Renal cortical epithelial cell (primary cell): Measurements from ENCODE around the gene SORCS1. TPM values are rescaled to one million over a fixed set of nuclear protein-coding genes. Genes with fewer than 3 reads are reported as not detected.

Source experiments
- DNase-seq: peaks from one replicate; pipeline ENCODE4 v3.0.0-alpha.2; 2011; ENCODE audit warnings: low read depth
- total RNA-seq: library from RNA; depleted of rRNA; stranded (reverse); fragments of >200 nt; gene quantifications from 2 replicates; pipeline ENCODE4 v1.2.3, GENCODE V29; 2014

Gene SORCS1
- total RNA-seq, 1 donor from 2014 or later, result not detected

DNA sequence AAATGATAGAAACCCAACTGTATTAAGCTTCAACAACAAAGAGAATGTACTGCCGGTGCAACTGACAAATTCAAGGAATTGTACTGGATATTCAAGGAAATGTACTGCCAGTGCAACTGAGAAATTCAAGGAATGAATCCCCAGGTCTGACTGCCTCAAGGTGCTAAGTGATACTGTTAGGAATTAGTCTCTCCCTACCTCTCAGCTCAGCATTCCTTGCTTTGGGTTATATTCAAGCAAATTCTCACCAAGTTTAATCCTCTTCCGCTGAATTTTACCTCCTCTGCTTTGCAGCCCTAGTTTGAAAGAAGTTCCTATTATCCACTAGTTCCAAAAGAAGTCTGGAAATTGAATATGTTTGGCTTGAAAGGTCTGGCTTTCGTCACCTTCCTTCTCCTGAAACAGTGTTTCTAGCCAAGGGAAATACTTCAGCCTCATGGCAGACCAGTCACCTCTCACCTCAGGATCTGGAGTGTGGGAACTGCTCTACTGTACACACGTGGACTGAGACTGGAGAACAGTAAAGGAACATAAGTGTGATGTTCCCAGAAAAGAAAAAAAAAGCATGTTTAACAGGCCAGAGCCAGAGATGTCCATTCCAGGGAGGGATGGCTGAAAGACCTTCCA, 60.4 kb downstream of the SORCS1 start:
- DNase-seq, result no peak

DNA sequence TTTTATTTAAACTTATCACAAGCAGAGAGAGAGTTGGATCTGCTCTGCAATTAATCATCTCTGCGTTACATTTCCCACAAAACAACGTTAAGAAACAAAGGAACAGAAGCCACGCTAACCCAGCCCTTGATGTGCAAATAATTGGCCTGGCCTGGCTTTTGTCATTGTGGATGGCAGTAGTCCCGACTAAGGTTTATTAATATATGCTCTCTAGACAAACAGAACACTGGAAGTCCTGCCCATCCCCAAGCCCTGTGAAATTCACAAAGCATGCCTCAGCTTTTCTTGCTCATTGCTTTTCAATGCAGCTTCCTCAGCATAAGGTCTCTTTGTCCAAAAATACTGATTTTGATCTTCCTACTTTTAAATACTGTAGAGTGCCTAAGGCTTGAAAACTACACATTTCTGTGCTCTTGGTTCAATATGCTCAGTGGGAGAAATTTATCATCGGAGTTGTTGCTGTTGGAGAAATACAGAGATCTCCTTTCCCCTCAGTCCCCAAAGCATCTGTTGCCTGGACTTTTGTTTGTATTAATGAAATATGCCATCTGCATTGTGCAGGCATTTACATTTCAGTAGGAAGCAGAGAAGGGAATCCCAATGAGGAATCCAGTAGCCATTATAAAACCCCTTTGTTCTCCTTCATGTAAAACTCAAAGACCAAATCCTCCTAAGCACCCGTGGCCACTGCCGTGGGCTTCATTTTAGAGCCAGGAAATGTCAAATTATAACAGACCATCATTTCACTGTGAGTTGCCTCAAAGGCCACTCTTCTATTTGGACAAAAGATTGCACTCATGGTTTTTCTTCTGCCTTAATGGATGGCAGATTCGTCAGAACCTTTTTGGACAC, 61.1 kb downstream of the SORCS1 start:
- DNase-seq, result no peak

DNA sequence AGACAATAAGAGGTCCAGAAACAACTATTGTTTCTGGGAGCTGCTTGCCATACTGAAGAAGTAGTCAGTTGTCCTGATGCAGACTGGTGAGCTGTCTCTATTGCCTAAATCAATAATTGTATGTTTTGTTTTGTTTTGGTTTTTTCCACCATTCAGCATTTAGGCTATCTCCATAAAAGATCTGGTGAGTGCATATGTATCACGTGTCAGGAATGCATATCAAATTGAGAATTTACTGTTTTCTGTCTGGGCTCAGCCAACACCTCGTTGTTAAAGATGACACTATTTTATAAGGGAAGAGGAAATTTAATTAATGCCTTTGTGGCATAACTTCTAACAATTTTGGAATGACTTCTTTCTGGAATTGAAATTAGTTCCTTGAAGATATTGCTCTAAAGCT, 66.2 kb downstream of the SORCS1 start:
- no peak for DNase-seq

DNA sequence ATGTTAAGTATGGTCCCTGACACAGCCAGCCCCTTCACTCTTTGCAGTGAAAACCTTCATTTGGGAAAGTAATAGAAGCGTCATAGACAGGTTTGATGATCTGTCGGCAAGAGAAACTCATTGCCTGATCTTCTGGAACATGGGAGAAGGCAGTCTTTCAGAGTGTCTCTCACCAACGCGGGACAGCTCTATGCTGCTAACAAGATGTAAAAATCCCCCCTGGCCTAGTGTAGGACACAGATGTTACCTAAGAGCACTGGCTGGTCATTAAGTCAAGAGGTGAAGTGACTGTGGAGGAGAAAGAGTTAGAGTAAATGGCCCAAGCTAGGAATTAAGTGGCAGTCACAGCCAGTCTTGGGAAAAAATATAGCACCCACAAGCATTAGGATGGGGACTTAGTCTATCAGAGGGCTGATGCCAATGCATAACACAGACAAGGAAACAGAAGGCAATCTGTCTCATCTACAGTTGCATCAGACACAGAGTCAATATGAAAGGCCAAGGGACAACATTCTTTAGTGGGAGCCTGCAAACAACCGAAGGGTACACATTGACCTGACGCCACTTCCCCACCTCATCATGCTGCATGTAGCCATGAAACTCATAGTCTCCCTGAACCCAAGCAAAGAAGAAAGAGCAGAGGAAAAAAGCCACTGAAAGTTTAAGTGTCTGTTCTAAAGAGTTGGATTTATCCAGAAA, 69.5 kb downstream of the SORCS1 start:
- no peak for DNase-seq

DNA sequence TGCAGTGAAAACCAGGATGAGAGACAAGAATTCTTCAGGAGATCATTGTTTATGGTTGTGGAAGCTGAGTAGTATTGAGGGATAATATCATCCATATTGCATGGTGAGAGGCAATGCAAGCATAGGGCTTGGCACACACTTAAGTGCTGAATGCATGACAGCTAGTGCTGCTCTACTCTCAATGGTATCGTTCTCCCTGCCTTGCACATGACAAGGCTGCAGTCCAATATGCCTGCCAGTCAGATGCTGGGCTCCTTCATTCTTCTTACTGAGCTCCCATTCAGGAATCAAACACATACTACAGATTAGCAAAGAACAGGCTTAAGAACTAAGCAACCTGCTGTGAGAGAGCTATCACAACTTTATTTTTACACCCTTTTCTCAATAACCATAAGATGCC, 72.2 kb downstream of the SORCS1 start:
- no peak for DNase-seq

DNA sequence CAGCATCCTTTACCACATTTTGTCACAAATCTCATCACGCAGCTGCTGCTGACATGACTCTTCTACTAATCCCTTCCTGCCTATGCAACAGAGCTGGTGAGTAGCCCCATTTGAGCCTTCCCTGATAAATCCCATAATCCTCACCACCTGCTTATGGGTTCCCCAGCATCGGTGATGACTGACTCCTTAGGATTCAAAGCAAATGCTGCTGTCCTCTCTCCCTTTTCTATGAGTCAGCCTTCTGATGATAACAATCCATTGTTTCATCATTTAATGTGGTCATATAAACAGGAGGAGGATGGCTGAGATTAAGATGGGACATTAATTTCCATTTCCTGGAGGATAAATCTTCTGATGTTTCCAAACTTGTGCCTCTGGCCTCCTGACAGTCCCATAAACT, 73.4 kb downstream of the SORCS1 start:
- DNase-seq, result peak; percentile 1

DNA sequence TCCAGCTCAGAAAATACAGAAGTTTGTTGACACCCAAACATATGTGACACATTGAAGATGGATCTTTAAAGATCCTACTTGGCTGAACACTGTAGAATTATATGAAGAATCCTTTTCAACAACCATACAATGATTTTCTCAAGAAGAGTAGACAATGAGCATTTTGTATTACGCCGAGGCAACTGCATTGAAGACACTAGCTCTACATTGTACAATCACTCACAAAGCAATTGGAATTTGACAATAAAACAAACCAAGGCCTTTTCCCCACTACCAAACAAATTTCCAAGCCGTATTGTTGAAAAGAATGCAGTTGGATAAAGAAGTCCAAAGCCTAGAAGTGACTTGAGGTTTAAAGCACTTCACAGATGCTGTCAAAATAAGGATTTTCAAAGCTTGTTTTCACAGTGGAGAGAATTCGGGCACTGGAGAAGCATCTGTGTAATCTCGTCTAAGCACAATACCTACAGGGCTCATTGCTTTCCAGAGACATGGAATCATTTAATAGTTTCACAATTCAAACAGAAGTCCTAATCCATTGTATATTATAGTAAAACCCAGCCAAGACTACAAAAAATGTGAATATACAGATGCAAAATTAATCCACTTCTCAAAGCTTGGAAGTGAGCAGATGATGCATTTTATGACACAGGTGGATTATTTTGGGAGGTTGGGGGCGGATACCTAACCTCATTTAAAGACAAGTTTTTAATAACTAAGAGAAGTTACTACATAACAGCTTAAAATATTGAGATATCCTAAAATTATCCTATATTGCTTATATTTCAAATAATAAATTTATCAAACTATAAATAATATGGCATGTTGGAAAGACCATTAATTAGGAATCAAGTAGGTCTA, 78.6 kb downstream of the SORCS1 start:
- no peak for DNase-seq

DNA sequence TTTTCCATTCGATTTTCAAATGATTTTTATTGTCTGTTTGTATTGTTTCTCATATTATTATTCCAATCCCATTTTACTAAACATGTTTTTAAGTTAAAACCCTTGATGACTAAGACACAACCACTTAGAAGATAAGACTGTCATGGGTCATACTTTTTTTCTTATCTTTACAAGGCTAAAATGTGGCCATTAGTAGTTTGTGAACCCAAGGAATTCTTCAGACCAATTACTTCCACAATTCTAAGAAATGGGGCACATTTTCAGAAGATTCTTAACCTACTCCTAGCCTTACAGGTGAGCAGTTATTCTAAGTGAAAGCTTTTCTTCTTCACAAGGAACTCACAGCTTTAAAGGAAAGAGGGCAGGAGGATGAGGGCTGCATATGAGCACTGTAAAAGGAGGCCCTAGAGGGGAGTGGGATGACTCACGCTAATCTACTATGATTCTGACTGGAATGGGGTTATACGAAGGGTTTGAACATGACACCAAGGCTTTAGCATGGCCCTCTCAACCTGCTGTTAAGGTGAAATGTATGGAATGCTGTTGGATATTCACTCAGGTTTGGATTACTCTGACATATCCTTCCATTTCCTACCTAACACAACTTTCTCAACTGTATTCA, 81.0 kb downstream of the SORCS1 start:
- DNase-seq, result no peak

DNA sequence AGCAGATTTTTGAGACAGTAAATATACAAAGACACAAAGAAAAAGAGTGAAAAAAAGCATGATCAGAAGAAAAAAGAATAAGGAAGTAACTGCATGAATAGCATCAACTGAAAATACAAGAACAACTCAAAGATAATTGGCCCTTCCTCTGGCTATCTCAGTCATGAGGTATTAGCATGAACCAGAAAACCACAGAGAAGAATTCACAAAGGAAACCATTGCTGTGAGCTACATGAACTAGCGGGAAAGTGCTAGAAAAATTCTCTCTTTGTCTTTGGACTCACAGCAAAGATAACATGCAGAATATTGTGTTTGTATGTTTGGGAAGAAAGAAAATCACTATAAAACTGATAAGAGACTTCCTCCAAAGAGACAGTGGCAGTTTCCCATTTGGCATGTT, 82.9 kb downstream of the SORCS1 start:
- peak; percentile 5 for DNase-seq

DNA sequence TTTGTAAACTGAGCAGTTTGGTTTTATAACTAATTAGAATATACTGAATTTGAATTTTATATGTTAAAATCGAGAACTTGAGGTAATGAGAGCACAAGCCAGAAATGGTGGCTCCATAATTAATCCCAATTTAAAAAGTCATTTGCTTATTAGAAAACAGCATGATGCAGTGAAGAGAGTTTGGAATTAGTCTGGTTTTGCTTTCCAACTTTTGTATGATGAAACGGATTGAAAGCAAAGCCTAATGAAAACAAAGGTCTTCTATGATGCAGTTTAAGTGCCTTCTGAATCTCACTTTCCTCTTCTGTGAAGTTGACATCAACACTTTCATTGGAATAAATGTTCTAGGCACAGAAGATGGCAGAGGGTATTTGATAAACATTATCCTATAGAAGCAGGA, 89.4 kb downstream of the SORCS1 start:
- no peak for DNase-seq

DNA sequence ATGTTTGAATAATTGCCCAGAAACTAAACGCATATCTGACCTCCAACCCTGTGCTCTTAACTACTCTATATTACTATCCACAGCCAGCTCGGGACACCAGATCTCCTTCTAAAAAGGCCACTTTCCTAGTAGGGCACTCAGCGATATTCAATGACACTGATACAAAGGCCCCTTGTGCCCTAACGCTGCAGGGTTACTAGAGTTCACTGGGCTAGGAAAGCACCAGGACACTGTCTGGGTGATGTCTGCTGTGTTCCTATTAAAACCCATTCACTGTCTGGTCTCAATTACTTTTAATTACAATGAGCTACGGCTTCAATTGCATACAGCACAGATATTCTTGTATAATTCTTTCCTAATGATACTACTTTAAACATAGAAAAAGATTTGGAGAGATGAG, 91.7 kb downstream of the SORCS1 start:
- DNase-seq, result no peak

DNA sequence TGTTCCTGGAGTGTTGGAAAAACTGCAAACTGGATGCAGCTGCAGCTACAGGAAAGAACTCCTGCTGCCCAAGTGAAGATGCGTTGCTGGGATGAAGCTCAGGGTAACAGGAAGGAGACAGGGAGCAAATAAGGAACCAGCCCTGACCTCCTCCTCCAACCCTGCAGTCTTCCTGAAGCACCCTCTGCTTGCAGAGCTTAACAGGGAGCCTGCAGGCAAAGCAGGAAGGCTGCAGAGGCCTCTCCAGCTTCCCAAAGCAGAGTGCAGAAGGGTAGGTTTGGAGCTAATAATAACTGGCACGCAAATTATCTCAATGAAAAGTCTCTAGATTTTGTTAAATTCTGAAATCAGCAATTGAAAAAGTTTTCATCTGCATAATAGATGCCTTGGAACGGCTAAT, 92.5 kb downstream of the SORCS1 start:
- DNase-seq, result no peak

DNA sequence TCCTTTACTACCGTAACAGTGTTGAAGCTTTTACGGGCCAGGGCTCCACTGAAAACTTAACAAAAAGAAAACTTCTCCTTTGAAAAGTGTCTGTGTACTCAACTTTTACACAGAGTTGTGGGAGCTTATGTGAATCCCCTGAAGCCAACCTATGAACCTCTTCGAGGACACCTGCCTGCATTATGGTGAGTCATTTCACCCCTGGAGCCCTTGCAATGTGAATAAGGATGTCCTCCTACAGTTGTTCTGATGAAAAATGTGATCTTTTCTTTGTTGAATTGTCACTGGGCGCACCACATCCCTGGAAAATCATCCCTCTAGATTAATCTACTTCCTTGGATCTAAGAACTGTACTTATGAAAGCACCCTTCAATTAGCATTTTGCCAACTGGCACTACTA, 93.2 kb downstream of the SORCS1 start:
- DNase-seq, result no peak

DNA sequence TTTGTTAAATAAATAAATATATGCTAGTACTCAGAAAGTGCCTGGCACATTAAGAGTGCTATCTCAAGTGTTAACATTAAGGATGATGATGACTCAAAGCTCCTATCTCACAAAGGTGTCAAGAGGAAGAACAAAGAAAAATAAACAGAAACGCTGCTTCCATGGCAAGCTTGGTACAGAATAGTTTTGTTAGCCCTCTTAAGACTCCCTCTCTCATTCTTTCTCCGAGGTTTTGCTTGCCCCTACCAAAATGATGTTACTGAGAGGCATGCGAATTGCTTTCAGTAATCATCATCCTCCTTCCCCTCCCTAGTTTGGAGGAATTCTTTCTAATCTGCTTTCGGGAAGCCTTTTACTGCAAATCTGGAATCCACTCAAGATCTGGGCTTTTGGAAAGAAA, 96.7 kb downstream of the SORCS1 start:
- no peak for DNase-seq

DNA sequence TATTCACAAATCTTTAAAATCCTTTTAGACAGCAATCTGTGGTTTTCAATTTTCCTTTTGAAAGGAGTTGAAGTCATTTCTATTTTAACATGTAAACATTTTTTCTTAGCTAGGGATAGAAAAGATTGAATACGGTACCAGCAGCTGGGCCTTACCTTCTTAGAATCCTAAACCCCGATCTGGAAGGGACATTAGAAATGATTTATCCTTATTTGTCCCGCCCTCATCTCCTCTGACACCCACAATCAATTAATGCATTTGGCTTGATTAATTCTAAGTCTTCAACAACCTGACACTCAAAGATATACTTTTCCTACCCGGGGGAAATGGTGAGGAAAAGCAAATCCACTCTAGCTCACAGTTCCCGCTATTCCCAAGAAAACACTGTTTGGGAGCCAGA, 100.4 kb downstream of the SORCS1 start:
- DNase-seq, result no peak

DNA sequence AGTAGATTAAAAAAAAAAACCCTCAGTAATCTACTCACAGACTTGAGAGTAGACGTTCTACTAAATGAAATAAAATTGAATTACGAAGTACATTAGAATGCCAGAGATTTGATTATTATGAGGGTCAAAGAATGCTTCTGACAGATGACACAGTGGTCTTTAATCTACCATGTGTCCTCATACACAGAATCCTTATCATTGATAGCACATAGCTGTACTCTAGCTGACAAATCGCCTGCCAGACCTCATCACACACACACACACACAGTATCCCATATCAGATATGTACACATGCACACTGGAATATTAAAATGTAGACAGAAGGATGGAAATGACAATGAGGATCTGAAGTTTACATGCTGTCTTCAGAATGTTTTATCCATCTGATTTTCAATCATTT, 104.6 kb downstream of the SORCS1 start:
- no peak for DNase-seq

DNA sequence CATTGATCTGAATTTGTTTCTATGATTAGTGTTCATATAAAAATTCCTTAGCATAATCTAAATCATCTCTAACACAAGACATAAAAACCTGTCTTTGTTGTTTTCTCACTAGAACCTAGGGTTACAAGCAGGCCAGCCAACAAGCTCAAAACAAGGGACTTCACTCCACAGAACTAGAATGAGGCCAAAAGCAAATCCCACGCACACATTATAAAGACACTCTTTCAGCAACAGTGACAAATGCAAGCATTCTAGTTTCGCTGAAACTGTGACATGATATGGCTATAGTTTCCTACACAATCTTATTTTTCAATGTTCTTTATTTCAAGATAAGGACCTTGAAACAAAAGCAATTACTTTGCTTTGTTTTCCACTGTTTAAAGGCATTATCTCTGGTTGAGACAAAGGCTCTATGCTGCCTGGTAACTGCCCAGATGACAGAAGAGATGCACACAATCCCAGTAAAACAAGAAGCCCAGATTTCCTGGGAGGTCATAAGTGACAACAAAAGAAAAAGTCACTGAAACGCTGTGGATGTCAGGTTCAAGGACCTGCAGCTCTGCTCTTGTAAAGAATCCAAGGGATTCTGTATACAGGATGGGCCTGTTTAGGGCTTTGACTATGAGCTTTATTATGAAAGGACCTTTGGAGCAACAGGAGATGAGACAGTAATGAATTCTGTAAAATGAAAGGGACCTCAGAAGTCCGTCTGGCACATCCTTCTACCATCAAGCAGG, 105.3 kb downstream of the SORCS1 start:
- no peak for DNase-seq

DNA sequence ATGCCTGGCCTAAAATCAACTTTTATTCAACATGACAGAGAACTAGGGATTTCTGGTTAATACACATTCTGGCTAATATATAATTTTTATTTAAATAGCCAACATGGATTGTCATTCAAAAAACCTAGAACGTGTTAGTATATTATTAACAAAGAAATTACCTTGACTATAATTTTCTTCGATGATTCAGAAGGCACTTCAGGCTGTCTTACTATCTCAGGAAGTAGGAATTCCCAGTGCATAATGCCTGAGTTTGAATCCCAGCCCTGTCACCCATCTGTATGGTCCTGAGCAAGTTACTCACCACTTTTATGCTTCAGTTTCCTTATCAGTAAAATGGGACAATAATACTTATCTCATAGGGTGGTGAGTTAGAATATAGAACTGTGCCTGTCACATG, 106.2 kb downstream of the SORCS1 start:
- no peak for DNase-seq

DNA sequence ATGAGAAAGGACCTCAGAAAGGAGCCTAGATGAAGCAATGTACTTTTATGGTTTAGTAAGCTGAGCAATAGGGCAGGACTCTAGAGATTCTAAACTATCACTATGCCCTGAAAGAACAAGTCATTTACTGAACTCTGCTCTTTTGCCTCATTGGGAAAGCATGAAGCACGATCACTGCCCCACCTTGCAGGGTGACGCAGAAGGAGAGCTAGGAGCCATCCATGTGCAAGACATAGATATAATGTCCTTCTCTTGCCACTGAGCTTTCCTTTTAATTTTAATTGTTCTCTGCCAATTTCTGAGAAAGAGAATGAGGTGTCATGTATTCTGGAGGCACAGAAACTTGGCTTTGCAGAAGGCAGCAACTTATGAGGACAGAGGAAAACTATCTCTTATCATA, 108.3 kb downstream of the SORCS1 start:
- peak; percentile 46 for DNase-seq

DNA sequence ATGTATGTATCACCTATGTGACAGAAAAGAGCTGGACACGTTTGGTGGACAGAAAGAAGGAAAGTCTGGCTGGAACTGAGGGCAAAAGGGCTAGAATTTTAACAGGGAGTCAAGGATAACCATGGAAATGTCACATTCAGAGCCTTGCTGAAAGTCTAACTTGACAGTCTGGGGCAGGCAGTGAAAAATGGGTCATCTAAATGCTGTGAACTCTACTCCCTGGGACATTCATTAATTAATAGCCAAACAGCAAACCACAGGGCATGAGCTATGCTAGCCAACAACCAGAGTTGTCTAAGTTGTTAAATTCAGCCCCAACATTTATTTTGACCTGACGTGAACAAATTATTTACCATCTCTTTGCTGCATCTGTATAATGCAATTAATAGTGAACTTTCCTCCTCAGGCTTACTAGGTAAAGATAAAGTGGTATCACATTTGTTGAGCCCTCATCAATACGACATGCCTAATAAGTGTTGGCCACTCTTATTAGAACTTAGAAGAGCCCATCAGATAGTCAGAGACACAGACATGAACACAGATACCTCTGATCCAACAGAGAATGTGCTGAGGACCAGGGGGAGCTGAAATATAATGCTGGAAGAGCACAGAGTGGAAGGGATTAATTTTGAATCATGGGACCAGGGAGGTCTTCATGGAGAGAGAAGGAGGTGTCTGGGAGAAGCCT, 109.9 kb downstream of the SORCS1 start:
- peak; percentile 55 for DNase-seq
